D341Med (cell line): Measurements from ENCODE around the gene PCA3.
"Not testable (repeated sequence)": the region's sequence is repeated elsewhere in the genome, so short reads cannot be mapped to it uniquely, and the experiment has no call there.

ENCODE experiments used
- DNase-seq: peaks from one replicate; pipeline ENCODE4 v3.0.0; 2012; ENCODE audit warnings: low spot score

Gene PCA3

GRCh38 chr9:76764138-76764537 is at the start of gene PCA3:
TSS of gene PCA3 (plus strand) at chr9:76764438.
- DNase-seq = no peak

DNA sequence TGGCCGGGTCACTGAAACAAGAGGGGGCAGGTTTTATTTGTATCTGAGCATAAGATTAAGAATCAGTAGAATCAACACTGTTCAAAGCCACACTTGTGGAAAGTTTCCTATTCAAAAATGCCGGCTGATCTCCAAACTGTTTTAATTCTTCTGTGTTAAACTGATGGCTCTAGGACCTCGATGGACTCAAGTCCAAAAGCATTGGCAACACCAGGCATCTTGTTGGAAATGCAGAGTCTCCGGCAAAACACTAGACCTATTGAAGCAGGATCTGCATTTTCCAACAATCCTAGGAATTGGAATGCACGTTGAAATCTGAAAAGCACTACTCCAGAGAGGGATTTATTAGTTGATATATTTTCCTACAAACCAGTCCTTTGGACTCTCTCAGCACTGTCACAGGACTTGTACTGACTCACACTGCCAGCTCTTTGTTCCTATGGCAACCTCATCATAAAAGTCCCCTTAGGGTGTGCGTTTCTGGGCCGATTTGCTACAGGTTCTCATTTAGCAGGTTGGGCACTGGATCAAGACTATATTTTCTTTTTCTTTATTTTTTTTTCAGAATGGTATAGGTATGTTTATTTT is 48.1 kb upstream of the PCA3 start:
- DNase-seq = no peak

- no peak for DNase-seq
Measured at GRCh38 chr9:76717176-76717575, 47.1 kb upstream of the PCA3 start.

- no peak for DNase-seq
Measured at GRCh38 chr9:76717613-76718012, 46.6 kb upstream of the PCA3 start.

- no peak for DNase-seq
Measured at GRCh38 chr9:76718166-76718565, 46.1 kb upstream of the PCA3 start.

DNA sequence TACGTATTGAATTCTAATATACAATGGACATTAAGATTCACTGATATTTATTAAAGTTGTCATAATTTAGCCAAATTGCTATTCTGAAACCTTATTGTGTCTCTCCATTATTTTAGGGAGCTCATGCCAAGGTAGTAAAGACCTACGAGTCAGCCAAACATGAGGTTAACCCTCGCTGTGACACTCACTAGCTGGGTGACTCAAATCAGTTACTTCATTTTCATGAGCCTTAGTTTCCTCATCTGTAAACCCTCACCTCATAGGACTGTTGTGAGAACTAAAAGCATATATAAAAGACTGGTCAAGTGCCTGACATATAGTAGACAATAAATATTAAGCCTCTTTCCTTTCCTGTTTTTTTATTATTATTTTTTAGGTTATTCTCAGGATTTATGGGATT is 44.0 kb upstream of the PCA3 start:
- DNase-seq = no peak

DNA sequence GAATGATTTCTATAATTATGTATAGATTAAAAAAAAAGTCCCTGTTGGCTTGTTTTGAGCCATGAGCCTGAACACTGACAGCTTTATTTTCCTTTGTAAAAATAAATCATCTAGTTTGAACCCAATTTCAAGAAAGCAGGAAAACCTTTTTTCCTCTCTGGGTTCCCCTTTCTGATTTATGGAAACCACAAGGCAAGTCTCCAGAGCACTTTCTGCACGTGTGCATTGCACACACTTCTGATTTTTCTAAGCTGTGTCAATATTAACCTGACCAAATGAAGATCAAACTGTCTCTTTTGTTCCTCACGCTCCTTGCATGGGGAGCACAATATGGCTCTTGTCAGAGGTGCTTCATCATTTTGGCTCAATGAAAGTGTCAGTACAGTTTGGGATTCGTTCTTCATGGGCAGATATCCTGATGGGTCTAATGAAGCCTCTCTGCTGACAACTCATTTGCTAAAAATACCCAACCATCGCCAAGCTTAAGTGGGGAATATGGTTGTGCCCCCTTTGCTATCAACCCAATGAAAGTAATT is 39.2 kb upstream of the PCA3 start:
- no peak for DNase-seq

- DNase-seq = no peak
Measured at GRCh38 chr9:76725885-76726284, 38.4 kb upstream of the PCA3 start.

GRCh38 chr9:76729116-76729515 is 35.1 kb upstream of the PCA3 start:
- no peak for DNase-seq

GRCh38 chr9:76729980-76730737 is 34.1 kb upstream of the PCA3 start:
- no peak for DNase-seq

DNA sequence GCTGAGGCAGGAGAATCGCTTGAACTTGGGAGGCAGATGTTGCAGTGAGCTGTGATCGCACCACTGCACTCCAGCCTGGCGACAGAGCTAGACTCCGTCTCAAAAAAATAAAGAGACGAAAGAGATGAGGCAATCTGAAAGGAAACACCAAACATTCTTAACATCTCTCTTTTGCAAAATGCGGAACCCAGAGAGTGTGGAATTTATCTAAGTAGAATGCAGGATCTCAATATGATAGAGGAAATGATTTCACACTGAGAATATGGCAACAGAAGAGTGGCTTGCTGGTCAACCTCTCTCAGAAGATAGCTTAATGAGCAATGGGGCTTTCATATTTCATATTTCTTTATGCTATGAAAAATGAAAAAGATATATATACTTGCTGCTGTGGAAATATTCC is 33.4 kb upstream of the PCA3 start:
- DNase-seq = no peak

DNA sequence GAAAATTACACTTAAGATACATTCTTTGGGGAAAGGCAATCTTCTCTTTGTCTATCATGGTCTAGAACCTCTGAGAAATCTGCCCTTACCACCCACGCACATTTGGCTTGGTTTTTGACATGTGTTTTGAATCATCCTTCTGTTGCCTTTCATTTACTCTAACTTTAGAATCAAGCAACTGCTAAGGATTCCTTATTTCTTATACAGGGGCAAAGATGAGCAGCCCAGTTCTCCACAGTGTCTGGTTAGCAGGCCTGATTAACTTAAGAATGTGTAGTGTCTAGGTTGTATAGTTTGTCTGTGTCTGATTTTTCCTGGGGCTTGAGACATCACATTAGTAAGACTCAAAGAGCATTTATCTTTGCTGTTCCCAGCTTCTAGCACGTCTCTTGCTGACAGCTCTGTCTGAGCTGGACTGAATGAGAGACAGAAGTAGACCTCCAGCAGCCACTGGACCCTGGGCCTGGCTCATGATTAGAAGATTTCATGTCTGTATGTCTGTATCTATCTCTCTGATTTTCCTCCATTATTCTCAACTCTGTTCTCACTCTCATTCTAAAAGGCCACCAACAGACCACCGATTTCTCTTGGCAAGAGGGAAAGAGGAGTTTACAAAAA is 31.8 kb upstream of the PCA3 start:
- no peak for DNase-seq

- no peak for DNase-seq
Measured at GRCh38 chr9:76733096-76733495, 31.1 kb upstream of the PCA3 start.

DNA sequence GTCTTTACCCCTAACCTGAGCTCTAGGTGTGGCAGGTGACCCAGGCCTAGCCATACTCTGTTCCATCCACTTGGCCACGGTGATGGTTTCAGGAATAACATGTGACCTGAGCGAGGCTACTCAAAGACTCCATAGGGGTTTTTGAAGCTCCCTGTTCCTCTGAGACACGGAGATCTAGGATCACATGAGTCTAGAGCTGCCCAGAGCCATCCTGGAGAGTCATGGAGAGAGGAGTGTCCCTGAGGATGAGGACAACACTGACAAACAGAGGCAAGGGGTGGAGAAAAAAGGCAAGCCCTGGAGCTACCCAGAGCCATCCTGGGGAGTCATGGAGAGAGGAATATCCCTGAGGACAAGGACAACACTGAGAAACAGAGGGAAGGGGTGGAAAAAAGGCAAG is 29.5 kb upstream of the PCA3 start:
- DNase-seq = no peak

DNA sequence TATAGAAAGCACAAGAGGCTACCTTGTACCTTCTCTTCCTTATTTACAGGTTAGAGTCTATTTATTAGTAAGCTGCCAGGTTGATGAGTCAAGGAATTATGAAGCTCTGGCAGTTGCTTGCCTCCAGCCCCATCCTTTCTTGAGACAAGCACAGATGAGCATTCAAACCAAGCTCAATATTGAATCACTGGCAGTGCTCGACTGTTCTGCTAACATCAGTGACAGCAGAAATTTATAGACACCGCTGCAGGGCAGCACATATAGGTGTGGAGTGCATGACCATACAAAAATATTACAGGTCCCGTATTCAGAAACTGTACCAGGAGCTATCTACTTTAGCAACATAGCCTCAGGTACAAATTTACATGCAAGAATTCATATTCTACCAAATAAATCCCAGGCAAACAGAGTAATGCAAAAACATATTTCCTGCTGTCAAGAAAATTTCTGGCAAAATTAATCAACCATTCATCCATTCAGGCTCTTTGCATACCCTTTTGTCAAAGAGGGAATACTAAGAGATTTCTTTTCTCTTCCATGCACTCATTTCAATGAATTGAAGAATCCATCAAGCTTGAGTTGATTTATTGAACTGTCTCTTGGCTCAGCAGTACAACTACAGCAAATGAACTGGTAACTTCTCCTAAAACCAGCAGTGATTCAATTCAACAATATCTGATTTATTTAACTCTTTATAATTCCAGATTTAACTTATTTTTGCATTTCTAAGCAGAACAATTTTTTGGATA is 26.9 kb upstream of the PCA3 start:
- no peak for DNase-seq

DNA sequence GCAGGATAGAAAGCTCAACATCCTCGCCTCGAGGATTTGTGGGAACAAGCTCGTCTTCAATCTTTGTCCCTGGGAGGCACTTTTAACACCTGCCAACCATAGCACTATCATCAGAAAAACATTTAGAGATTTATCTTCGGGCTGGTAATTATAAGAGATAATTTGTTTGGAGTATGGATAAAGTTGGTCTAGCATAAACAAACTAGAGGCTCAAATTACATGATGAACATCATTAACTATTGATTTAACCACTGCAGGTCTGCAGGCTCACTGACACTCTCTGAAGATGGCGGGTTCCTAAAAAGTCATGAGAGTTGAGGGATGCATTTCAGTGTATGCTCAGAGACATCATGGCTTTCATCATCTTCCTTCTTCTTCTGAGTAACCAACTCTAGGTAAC is 25.8 kb upstream of the PCA3 start:
- DNase-seq = no peak

DNA sequence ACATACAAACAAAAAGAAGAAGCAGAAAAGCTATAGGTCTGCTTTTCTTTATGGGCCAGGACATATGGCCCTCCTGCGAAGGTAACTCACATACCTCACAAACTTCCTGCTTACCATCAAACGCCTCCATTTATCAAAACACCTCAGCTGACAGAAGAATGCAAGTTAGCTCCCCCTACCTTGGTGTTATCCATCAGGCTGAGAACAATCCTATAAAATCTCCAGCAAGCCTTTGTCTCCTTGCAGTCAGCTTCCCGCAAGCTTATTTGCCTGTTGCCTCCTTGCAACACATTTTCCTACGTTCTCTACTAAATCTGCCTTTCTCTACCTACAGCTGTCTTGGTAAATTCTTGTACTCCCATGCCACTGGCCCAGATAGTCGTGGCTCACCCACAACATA is 22.7 kb upstream of the PCA3 start:
- no peak for DNase-seq

GRCh38 chr9:76742890-76743289 is 21.3 kb upstream of the PCA3 start:
- not testable (repeated sequence) for DNase-seq

DNA sequence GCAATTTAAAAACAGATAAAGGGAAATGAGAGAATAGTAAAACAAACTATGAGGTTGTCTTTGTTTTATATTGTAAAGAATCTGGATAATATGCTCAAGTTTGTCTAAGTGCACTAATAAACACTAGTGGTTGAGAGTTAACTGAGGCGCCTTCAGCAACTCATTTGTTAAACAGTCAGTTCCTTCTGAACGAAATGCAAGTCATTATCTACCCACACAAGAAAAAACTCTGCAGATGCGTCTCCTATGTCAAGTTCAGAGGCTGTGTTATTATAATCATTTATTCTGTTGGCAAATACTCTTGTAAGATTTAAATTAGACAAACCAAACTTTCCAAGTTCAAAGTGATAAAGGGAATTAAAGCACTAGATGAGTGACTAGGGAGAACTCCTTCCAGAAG is 20.3 kb upstream of the PCA3 start:
- no peak for DNase-seq

DNA sequence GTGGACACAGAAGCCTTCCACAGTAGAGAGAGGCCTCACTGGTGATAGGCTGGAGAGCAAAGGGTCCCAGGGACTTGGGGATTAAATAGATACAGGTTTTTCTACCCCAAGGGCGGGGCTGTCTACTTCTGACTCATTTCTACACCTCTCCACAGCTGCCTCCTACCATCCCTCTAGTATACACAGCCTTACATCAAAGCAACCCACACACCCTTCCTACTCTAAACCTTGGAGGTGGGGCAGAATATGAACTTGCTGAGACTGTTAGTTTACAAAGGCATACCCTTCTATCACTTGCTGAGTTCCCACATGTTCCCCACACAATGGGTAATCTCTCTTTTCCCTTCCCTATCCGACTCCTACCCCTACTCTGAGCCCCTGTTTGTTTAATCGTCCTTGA is 19.9 kb upstream of the PCA3 start:
- DNase-seq = no peak

GRCh38 chr9:76751001-76751400 is 13.2 kb upstream of the PCA3 start:
- no peak for DNase-seq

GRCh38 chr9:76756268-76756640 is 8.0 kb upstream of the PCA3 start:
- DNase-seq = peak; percentile 60
